GM18517 (cell line): Measurements from ENCODE around the gene CYP1B1.
"Not testable (repeated sequence)": the region's sequence is repeated elsewhere in the genome, so short reads cannot be mapped to it uniquely, and the experiment has no call there.

ENCODE experiments used
- ATAC-seq: cut with Tn5 transposase; IDR thresholded peaks from one replicate; pipeline ENCODE4 v1.9.1; 2021; ENCODE audit warnings: mild to moderate bottlenecking, moderate library complexity; ENCODE audit not compliant: unreplicated experiment

The CYP1B1 gene

GRCh38 chr2:38099099-38100028 lies 23.4 kb upstream of the CYP1B1 start:
- ATAC-seq = no peak

- no peak for ATAC-seq
Measured at GRCh38 chr2:38098421-38099098, 22.6 kb upstream of the CYP1B1 start.

DNA sequence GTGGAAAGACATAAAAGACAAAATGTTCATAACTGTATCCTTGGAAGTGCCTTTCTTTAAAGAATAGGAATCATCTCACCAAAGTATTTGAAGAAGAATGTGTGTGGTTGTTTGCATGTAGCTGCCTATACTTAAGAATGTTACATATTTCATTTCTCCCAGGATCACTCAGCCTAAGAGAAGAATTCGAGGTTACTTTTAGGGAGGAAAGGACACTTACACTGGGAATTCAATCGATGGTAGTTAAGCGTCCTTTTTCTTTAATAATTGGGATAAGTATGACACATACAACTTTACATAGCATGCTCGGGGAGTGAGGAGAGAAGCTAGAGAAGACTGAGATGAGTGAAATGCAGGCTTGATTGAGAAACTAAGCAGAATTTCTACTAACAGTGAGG lies 22.0 kb upstream of the CYP1B1 start:
- ATAC-seq = no peak

DNA sequence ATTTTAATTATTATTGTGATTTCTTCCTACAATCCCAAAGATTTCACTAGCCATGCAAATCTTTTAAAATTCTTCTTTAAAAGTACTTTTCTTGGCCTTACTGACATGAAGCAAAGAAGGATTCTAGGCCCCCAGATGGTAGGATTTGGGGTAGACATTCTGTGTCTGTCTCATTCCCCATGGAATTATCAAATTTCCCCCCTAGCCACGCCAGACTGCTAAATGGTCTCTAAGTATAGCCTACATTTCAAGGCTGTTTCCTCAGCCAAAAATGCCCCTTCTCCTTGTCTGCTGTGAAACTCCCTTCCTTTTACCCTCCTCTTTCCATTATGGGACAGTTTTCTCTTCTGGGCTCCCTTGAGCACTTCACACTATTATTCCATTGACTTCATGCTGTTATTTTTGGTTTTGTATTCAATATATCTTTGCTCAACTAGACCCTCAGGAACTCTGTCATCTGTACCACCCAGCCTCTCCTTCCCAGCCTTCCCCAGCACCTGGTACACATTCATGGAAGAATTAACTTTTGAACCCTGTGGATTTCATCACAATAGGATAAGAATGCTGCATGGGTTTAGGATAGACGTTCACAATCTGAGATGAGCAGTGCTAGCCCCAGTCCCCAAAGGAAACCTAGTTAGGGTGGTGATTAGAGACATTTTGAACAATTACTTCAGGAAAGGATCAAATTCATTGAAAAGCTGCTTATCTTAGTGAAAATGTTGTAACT lies 21.5 kb upstream of the CYP1B1 start:
- no peak for ATAC-seq

DNA sequence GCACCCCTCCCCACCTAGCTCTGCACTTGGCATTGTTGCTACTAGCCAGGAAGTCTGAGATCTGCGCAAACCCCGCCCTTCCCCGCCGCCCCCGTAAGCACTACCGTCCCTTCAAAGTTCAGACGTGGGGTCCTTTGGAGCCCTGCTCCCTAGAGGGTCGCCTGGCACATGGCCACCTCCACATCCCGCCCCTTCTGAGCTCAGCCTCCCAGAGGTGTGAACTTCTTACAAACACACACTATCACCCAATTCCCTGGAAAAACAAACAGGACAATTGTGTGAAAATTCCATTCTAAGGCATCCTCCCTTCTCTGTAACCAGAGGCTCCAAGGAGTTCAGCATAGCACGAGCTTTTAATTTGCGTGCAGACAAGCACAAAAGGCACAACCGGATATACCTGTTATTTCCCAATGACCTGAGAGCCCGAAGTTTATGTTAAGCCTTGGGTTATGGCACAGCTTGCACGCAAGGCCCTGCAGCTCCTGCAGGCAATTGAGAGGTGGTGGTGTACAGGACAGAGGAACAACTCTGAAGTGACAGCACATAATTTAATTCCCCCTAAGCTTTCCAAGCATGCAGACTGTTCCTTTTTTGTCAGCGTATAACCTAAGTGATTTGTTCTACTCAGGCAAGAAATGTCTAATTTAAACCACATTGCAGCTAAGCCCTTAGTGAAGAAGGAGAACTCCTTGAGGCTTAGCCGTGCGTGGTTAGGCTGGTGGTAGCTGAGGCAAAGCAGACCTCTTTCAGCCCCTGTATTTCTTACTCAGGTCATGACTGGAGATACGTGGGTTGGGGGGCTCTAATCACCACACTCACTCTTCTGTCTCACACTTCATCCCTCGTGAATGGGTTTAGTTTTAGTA lies 20.3 kb upstream of the CYP1B1 start:
- no peak for ATAC-seq

GRCh38 chr2:38095079-38095995 lies 19.4 kb upstream of the CYP1B1 start:
- no peak for ATAC-seq

DNA sequence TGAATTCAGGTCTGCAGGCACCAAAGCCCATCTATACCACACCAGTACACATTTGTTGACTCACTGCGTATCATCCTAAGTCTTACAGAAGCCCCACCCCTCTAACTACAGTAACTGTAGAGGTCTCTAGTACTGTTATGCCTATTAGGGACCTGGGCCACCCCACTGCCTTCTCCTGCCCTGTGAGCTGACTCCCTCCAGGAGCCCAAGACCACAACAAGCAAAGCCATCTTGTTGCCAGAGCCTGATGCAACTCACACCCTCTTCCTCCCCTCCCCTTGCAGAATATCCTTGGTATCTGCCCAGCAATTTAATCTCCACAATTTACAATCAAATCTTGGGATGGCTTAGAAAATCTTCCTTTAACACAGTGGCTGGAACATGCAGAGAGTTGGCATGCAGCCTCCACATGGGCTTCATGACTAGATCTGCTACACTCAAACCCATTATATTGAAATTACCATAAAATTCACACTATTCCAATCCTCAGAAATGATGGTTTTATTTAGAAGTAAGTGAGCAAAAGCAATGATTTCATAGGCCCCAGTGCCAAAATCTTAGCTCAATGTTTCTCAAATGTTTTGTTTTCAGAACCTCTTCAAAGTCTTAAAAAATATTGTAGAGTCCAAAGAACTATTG lies 17.7 kb upstream of the CYP1B1 start:
- no peak for ATAC-seq

DNA sequence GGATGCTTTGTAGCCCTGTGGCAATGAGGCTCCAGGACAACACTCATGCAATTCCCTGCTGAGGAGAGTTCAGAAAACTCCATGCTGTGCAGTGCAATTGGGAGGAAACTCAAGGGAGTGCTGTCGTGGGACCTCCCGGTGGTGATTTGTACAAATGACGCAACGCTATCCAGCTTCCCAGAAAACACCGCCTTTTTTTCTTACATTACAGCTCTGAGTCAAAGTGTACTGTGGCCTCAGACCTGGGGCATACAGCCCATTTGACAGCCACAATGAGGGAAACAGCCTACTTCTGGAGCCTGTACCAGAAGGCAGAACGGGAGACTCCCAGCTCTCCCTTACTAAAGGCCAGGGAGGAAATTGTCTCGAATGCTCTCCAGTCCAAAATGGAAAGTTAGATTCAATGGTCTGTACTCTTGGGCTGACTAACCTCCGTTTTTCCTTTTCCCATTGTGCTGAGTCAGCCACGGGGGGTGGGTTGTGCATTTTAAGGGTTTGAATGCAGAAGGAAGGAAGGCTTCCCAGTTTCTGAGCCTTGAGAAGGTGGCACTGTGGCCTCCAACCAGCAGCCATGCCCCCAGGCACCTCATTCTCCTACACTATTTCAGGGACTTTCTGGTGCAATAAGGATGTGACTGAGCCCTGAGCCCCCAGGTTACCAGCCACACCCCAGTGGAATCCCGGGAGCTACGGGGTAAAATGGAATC lies 16.4 kb upstream of the CYP1B1 start:
- no peak for ATAC-seq

- no peak for ATAC-seq
Measured at GRCh38 chr2:38091760-38092159, 15.8 kb upstream of the CYP1B1 start.

GRCh38 chr2:38090928-38091327 lies 15.0 kb upstream of the CYP1B1 start:
- ATAC-seq = no peak

GRCh38 chr2:38090212-38090611 lies 14.3 kb upstream of the CYP1B1 start:
- not testable (repeated sequence) for ATAC-seq

DNA sequence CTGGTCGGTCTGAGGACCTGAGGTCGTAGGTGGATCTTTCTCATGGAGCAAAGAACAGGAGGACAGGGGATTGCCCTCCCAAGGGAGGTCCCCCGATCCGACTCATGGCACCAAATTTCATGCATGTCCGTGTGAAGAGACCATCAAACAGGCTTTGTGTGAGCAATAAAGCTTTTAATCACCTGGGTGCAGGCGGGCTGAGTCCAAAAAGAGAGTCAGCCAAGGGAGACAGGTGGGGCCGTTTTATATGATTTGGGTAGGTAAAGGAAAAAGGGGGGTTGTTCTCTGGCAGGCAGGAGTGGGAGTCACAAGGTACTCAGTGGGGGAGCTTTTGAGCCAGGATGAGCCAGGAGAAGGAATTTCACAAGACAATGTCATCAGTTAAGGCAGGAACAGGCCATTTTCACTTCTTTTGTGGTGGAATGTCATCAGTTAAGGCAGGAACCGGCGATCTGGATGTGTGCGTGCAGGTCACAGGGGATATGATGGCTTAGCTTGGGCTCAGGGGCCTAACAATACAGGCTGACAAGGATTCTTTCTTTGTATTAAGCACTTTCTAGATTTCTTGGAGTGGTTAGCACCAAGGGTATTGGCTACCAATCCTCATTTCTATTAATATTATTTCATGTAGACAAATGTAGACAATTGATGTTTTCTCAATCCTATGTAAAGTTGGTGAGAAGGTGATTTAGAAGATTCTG lies 10.2 kb upstream of the CYP1B1 start:
- ATAC-seq = not testable (repeated sequence)

GRCh38 chr2:38084556-38084955 lies 8.6 kb upstream of the CYP1B1 start:
- ATAC-seq = not testable (repeated sequence)

GRCh38 chr2:38082727-38083126 lies 6.8 kb upstream of the CYP1B1 start:
- ATAC-seq = not testable (repeated sequence)

DNA sequence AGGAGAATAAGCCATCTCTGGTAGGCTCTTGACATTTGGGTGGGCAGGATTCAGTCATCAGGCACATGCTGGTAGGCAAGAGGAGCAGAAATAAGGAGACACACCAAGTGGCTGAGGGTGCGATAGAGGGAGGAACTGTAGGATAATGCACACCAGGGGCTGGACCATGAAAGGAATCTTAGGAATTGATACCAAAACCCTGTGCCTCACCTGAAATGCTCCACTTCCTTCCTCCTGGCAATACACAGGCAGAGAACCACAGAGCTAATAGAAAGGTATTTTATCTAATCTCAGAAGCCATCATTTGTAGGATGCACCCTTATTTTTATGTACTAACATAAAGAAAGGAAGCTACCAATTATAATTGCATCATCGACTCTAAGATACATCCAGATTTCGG lies 4.4 kb upstream of the CYP1B1 start:
- no peak for ATAC-seq

DNA sequence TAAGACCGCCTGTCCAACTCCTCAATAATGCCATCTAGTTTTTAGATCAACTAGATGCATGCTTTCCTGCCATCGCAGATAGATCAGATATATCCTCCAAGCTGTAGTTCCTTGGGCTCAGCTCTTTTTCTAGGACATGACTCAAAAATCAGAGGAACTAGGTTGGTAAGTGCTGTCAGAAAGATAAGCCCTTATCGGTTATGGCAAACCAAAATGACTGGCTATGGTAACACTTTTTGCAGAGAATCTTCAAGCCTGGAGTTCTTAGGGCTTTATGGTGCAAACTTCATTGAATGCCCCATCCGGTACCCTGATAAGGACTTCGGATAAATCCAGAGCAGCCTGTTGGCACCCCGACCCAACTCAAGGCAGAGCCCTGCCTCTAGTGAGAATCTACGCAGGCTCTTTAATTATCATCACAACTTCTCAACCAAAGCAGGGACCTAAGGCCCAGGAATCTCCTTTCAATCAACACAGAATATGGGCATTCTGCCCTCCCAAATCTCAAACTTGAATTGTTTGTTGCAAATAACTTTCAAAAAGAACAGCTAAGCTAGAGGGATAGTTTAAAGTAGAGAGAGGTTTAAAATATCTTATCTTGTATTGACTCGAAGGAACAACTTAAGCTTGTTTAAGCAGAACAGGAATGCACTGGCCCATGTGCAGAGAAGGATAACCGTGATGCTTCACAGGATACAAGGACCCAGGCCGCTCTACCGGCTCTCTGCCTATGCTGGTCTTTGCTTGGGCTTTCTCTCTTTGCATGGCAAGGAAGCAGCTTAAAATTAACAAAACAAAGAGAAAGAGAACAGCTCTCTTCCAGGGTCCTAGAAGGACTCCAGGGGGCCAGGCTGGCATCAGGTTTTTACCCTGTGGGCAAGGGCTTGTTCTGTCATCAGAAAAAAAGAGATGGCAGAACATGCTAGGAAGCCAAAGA lies 3.4 kb upstream of the CYP1B1 start:
- ATAC-seq = no peak

- ATAC-seq = no peak
Measured at GRCh38 chr2:38077431-38077769, 1.4 kb upstream of the CYP1B1 start.
